ENCODE results near the gene LCN12.

DNA sequence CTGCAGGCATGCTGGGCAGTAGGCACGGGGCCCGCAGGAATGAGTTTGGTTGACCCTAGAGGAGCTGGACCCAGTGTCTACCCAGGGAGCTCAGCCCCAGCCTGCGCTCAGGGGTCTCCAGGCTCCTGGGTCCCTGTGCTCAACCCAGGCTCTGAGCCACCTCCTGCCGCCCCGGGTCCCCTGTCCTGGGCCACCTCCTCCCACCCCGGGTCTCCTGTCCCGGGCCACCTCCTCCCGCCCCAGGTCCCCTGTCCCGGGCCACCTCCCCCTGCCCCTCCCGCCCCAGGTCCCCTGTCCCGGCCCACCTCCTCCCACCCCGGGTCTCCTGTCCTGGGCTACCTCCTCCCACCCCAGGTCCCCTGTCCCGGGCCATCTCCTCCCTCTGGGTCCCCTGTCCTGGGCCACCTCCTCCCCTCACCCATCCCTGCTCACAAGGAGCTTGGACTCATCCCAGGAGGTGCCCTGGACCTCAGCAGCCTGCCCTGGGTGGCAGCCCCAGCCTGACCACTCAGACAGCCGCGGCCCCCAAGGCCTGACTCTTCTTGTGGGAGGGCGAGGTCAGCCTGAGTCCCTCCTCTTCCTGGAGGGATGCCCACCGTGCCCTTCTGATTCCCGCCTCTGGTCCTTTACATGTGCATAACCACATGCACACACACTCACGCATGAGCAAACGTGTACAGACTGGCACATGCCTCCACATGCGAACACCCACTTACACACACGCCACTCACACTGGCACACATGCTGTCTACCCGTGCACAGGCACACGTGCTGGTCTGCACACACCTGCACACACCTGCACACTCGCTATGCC, 2.4 kb downstream of the LCN12 start:
- TF ChIP-seq, protein P1, sequence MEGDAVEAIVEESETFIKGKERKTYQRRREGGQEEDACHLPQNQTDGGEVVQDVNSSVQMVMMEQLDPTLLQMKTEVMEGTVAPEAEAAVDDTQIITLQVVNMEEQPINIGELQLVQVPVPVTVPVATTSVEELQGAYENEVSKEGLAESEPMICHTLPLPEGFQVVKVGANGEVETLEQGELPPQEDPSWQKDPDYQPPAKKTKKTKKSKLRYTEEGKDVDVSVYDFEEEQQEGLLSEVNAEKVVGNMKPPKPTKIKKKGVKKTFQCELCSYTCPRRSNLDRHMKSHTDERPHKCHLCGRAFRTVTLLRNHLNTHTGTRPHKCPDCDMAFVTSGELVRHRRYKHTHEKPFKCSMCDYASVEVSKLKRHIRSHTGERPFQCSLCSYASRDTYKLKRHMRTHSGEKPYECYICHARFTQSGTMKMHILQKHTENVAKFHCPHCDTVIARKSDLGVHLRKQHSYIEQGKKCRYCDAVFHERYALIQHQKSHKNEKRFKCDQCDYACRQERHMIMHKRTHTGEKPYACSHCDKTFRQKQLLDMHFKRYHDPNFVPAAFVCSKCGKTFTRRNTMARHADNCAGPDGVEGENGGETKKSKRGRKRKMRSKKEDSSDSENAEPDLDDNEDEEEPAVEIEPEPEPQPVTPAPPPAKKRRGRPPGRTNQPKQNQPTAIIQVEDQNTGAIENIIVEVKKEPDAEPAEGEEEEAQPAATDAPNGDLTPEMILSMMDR (IDR thresholded peaks at IDR 0.05; ENCODE audit: low read depth, low read length): no peak
- no peak for TF ChIP-seq EZH2phosphoT487 (IDR thresholded peaks at IDR 0.05; ENCODE audit: low read depth)
